HL-60 (cell line): ENCODE data around the gene CARD9.

Experiments used
- CTCF ChIP-seq: IDR thresholded peaks from one replicate; pipeline ENCODE4 v1.5.1; 2011; ENCODE audit warnings: low read length, control low read depth, inconsistent platforms; ENCODE audit not compliant: insufficient read depth
- TF ChIP-seq, protein P1 (sequence below): IDR thresholded peaks from 2 replicates; pipeline ENCODE4 v1.6.1; 2012; ENCODE audit warnings: low read depth; ENCODE audit not compliant: insufficient replicate concordance

GRCh38 chr9:136380381-136380780 is 6.9 kb upstream of the CARD9 start:
- TF ChIP-seq CTCF, result no peak
- TF ChIP-seq, protein P1, sequence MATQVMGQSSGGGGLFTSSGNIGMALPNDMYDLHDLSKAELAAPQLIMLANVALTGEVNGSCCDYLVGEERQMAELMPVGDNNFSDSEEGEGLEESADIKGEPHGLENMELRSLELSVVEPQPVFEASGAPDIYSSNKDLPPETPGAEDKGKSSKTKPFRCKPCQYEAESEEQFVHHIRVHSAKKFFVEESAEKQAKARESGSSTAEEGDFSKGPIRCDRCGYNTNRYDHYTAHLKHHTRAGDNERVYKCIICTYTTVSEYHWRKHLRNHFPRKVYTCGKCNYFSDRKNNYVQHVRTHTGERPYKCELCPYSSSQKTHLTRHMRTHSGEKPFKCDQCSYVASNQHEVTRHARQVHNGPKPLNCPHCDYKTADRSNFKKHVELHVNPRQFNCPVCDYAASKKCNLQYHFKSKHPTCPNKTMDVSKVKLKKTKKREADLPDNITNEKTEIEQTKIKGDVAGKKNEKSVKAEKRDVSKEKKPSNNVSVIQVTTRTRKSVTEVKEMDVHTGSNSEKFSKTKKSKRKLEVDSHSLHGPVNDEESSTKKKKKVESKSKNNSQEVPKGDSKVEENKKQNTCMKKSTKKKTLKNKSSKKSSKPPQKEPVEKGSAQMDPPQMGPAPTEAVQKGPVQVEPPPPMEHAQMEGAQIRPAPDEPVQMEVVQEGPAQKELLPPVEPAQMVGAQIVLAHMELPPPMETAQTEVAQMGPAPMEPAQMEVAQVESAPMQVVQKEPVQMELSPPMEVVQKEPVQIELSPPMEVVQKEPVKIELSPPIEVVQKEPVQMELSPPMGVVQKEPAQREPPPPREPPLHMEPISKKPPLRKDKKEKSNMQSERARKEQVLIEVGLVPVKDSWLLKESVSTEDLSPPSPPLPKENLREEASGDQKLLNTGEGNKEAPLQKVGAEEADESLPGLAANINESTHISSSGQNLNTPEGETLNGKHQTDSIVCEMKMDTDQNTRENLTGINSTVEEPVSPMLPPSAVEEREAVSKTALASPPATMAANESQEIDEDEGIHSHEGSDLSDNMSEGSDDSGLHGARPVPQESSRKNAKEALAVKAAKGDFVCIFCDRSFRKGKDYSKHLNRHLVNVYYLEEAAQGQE, result no peak
